GM21619 (cell line): ENCODE measurements around the gene MDH1.
A peak's percentile ranks its signal among the peaks of the same experiment; 100 is the strongest.
"Not testable (repeated sequence)": the region's sequence is repeated elsewhere in the genome, so short reads cannot be mapped to it uniquely, and the experiment has no call there.

Source experiments
- ATAC-seq: cut with Tn5 transposase; IDR thresholded peaks from one replicate; pipeline ENCODE4 v1.9.1; 2021; ENCODE audit not compliant: unreplicated experiment

The MDH1 gene

GRCh38 chr2:63587814-63588384, 864 bp upstream of the MDH1 start:
- no peak for ATAC-seq

DNA sequence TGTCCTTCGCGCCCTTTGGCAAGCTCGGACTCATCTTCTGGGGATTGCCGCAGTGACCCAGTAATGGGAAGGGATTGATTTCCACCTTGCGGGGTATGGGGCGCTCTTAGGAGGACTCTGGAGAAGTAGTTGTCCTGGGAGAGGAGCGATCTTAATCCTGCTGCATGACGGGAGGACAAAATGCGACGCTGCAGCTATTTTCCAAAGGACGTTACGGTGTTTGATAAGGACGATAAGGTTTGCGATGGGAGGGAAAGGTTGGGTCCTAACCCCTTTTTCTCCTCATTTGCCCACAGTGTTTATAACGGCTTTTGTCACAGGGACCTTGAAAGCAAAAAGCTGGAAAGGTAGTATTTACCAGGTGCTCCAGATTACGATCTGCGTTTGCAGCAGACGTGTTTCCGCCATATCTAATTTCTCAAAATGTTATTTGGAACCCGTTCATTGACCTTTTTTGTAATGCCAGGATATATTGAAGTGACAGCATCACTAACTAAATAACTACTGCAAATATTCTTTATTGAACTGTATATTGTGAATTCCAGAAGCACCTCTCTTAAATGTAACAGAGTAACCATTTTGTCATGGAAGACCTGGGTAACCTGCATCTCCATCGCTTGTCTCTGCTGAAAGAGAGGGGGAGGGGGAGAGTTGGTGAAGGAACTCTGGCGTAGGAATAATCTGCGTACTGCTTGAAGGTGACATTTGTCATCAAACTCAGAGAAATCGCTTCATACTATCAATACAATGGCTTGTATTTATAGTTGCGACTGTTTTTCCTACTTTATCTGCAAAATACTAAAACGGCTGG, 590 bp downstream of the MDH1 start:
- peak; percentile 10 for ATAC-seq

DNA sequence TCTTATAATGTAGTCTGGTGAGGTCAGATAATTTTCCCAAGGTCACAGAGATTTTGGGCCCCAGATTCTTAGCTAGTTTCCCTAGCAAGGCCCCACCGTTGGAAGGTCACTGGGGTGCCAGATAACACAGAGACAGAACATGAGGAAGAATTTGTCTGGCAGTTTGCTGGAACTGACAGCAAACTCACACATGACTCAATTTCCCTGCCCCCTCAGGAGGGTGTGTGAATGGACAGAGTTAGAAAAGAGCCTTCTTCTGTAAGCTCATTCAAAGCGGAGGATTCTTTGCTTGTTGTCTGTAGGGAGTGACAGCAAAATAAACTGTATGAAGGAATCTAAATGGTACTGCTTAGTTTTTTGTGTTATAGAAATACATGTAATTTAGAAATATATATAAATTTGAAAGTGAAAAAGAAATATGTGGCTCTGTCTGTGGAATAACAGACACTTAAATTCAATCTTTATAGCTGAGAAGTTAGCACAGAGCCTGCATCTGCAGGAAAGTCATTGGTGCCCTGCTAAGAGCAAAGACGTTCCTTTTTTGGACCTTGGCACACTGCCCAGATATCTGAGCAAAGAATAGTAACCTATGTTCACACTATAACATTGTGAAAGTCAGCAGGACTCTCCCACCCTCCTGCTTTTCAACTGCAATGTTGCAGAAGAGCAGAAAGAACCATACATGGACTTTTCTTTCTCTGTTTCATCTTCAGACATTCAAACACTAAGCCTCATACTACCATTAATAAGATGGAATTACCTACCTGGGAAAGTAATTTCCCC, 2.1 kb downstream of the MDH1 start:
- ATAC-seq, result no peak

GRCh38 chr2:63591566-63592175, 2.9 kb downstream of the MDH1 start:
- no peak for ATAC-seq

- no peak for ATAC-seq
Observed at GRCh38 chr2:63594660-63595059, 5.9 kb downstream of the MDH1 start.

DNA sequence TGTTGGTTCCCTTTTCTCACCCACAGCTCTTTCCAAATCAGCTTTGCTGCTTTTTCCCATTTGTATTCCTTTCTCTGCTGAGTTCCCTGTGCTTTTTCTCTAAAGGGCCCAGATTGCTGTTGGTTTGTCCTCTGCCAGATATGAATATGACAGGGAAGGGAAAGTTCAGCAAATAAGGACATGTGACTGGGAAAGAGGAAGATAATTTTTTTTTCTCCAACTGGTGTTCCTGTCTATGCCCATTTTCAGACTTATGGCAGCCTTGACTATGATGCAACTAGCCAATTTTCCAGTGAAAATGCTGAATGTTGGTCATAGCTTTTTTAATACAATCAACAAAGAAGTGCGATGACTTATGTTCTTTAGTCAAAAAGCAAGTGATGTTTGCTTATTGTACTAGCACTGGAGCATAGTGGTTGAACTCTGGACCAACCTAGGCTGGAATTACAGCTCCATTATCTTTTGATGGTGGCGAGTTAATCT, 7.7 kb downstream of the MDH1 start:
- ATAC-seq, result no peak

DNA sequence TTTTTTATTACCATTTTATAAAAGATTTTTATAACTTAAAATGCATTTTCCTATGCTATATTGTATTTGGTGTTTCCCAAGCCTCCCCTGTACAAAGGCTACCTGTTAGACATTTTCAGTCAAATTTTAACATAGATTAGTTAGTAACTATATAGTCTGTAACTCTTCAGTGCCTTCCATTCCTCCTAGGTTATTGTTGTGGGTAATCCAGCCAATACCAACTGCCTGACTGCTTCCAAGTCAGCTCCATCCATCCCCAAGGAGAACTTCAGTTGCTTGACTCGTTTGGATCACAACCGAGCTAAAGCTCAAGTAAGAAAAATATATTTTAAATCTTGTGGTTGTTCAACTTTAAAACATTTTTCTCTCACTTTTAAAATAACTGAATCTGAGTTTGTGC, 10.2 kb downstream of the MDH1 start:
- no peak for ATAC-seq

GRCh38 chr2:63600881-63601460, 12.2 kb downstream of the MDH1 start:
- no peak for ATAC-seq

DNA sequence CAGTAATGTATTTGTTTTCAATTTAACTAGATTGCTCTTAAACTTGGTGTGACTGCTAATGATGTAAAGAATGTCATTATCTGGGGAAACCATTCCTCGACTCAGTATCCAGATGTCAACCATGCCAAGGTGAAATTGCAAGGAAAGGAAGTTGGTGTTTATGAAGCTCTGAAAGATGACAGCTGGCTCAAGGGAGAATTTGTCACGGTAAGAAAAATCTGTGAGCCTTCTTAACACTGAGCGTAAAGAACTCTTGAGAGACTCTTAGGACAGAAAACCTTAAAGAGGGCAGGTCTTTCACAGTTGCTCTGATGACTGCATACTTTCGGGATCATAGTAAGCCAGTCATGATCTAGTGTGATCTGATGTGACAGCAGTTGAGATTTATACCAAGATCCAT, 15.9 kb downstream of the MDH1 start:
- ATAC-seq, result no peak

- ATAC-seq, result not testable (repeated sequence)
Observed at GRCh38 chr2:63608865-63609264, 20.1 kb downstream of the MDH1 start.

GRCh38 chr2:63610525-63610924, 21.8 kb downstream of the MDH1 start:
- ATAC-seq, result no peak

DNA sequence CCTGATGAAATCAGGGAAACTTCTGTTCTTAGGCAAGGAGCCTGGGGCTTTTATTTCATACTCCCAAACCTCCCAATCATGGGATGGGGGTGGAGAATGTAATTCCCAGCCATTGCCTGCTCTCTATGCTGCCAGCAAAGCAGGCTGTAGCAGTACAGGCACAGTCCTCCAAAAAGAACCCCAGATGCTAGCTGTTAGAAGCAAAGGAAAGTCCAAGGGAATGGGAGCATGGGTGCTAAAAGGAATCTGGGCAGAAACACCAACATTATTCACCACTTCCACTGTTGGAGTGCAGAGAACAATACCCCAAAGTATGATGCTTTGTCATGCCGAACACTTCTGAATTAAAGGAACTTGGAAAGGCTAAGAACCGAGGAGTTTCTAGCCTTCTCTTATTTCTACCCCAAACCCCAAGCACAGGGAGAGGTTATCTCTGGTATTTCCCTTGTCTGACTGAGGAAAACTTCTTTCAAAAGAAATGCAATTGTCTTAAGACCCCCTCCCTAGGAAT, 24.7 kb downstream of the MDH1 start:
- ATAC-seq, result no peak

GRCh38 chr2:63614448-63614968, 25.7 kb downstream of the MDH1 start:
- ATAC-seq, result no peak

- no peak for ATAC-seq
Observed at GRCh38 chr2:63614983-63615945, 26.5 kb downstream of the MDH1 start.

DNA sequence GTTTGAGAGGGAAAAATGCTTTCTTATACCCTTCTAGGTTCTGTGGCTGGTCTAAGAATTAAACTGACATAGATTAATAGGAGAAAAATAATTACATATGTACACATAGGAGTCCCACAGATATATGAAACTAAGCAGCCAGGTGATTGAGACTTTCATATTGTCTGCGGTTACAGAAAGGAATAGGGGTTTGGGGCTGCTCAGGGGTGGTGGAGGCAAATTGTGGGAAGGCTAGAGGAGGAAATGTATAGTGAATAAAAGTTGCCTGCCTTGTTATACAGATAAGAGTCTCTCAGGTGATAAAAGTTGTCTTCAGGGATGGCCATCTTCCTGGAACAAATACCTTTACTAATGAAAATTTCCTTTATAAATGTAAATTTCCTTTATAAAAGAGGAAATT, 28.6 kb downstream of the MDH1 start:
- ATAC-seq, result no peak

DNA sequence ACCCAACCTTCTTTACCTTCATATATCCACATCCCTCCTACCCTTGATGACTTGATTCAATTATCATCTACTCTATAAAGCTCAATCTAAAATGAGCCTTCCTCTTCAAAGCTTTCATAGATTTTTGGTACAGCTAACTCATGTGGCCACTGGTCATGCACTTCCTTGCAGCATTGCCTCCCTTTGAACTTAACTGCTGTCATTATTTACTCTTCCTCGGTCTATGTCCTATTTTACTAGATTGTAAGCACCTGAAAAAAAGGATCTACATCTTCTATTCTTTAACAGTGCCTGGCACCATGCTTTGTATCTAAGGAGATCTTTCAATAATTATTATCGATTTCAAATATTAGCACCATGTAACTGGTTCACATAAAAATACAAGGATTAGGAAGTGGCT, 30.6 kb downstream of the MDH1 start:
- no peak for ATAC-seq

- no peak for ATAC-seq
Observed at GRCh38 chr2:63622751-63623150, 34.0 kb downstream of the MDH1 start.

DNA sequence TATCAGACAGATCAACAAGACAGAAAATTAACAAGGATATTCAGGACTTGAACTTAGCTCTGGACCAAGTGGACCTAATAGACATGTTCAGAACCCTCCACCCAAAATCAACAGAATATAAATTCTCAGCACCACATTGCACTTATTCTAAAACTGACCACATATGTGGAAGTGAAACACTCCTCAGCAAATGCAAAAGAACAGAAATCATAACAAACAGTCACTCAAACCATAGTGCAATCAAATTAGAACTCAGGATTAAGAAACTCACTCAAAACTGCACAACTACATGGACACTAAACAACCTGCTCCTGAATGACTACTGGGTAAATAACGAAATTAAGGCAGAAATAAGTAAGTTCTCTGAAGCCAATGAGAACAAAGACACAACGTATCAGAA, 35.0 kb downstream of the MDH1 start:
- ATAC-seq, result not testable (repeated sequence)

DNA sequence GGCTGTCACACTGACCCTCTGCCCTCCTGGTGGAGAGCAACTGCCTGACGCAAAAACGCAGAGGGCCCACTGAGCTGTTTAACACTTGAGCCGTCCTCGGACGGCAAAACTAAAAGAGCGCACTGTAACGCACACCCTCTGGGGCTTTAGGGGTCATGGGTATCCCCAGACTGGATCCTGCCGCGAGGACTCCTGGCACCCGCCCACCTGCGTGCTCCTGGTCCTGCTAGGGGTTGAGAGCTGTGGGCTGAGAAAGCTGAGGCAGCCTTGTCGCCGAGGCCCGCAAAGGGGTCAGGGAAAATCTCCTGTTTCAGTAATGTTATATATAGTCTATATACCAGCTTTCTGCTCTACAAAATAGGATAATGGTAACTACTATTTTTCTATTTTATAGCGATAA, 39.1 kb downstream of the MDH1 start:
- ATAC-seq, result no peak
